HEK293 (cell line): ENCODE data around the gene EPHB3.

Experiments
- KLF1 ChIP-seq: fragments of 450-650 bp; formaldehyde crosslinking; IDR thresholded peaks from 2 replicates; pipeline ENCODE4 v1.5.1; 2016; ENCODE audit warnings: missing biosample characterization, missing genetic modification characterization
- KLF17 ChIP-seq: fragments of 450-650 bp; formaldehyde crosslinking; IDR thresholded peaks from 2 replicates; pipeline ENCODE4 v1.5.1; 2016; ENCODE audit warnings: missing biosample characterization, missing genetic modification characterization
- ZFP37 ChIP-seq: fragments of 450-650 bp; formaldehyde crosslinking; IDR thresholded peaks from 2 replicates; pipeline ENCODE4 v1.5.1; 2016; ENCODE audit warnings: missing biosample characterization, missing genetic modification characterization
- ZIC2 ChIP-seq: fragments of 450-650 bp; formaldehyde crosslinking; IDR thresholded peaks from 2 replicates; pipeline ENCODE4 v1.5.1; 2016; ENCODE audit warnings: missing biosample characterization, missing genetic modification characterization
- ZNF10 ChIP-seq: fragments of 450-650 bp; formaldehyde crosslinking; IDR thresholded peaks from 2 replicates; pipeline ENCODE4 v1.5.1; 2017; ENCODE audit warnings: missing biosample characterization, missing genetic modification characterization
- ZNF133 ChIP-seq: fragments of 450-650 bp; formaldehyde crosslinking; IDR thresholded peaks from 2 replicates; pipeline ENCODE4 v1.5.1; 2016; ENCODE audit warnings: missing biosample characterization, missing genetic modification characterization
- ZNF140 ChIP-seq: fragments of 450-650 bp; formaldehyde crosslinking; IDR thresholded peaks from 2 replicates; pipeline ENCODE4 v1.5.1; 2016; ENCODE audit warnings: missing biosample characterization, missing genetic modification characterization
- ZNF18 ChIP-seq: fragments of 450-650 bp; formaldehyde crosslinking; IDR thresholded peaks from 2 replicates; pipeline ENCODE4 v1.5.1; 2016; ENCODE audit warnings: missing biosample characterization, missing genetic modification characterization
- ZNF223 ChIP-seq: fragments of 450-650 bp; formaldehyde crosslinking; IDR thresholded peaks from 2 replicates; pipeline ENCODE4 v1.5.1; 2016; ENCODE audit warnings: missing biosample characterization, missing genetic modification characterization
- ZNF239 ChIP-seq: fragments of 450-650 bp; formaldehyde crosslinking; IDR thresholded peaks from 2 replicates; pipeline ENCODE4 v1.5.1; 2016; ENCODE audit warnings: missing biosample characterization, missing genetic modification characterization
- ZNF341 ChIP-seq: fragments of 450-650 bp; formaldehyde crosslinking; IDR thresholded peaks from 2 replicates; pipeline ENCODE4; 2016; ENCODE audit warnings: low read depth, missing biosample characterization, missing genetic modification characterization
- ZNF37A ChIP-seq: fragments of 450-650 bp; IDR thresholded peaks from 2 replicates; pipeline ENCODE4 v1.5.1; 2018; ENCODE audit warnings: missing biosample characterization, missing genetic modification characterization
- ZNF48 ChIP-seq: fragments of 450-650 bp; formaldehyde crosslinking; IDR thresholded peaks from 2 replicates; pipeline ENCODE4 v1.5.1; 2016; ENCODE audit warnings: missing biosample characterization, missing genetic modification characterization
- ZNF488 ChIP-seq: fragments of 450-650 bp; formaldehyde crosslinking; IDR thresholded peaks from 2 replicates; pipeline ENCODE4 v1.5.1; 2016; ENCODE audit warnings: missing biosample characterization, missing genetic modification characterization
- ZNF555 ChIP-seq: fragments of 450-650 bp; formaldehyde crosslinking; conservative IDR thresholded peaks from 2 replicates; pipeline ENCODE4 v1.5.1; 2017; ENCODE audit warnings: missing biosample characterization, mild to moderate bottlenecking, missing genetic modification characterization, inconsistent platforms
- ZNF561 ChIP-seq: fragments of 450-650 bp; IDR thresholded peaks from 2 replicates; pipeline ENCODE4 v1.5.1; 2018; ENCODE audit warnings: missing biosample characterization, missing genetic modification characterization, borderline replicate concordance
- ZNF624 ChIP-seq: fragments of 450-650 bp; formaldehyde crosslinking; IDR thresholded peaks from 2 replicates; pipeline ENCODE4 v1.5.1; 2017; ENCODE audit warnings: missing biosample characterization, missing genetic modification characterization
- ZNF629 ChIP-seq: fragments of 450-650 bp; formaldehyde crosslinking; IDR thresholded peaks from 2 replicates; pipeline ENCODE4 v1.5.1; 2017; ENCODE audit warnings: missing biosample characterization, missing genetic modification characterization
- ZNF777 ChIP-seq: fragments of 450-650 bp; formaldehyde crosslinking; IDR thresholded peaks from 2 replicates; pipeline ENCODE4 v1.5.1; 2017; ENCODE audit warnings: missing biosample characterization, missing genetic modification characterization, borderline replicate concordance
- ZSCAN4 ChIP-seq: fragments of 450-650 bp; formaldehyde crosslinking; IDR thresholded peaks from 2 replicates; pipeline ENCODE4 v1.5.1; 2017; ENCODE audit warnings: missing biosample characterization, missing genetic modification characterization
- ZXDB ChIP-seq: fragments of 450-650 bp; formaldehyde crosslinking; IDR thresholded peaks from 2 replicates; pipeline ENCODE4 v1.5.1; 2016; ENCODE audit warnings: missing biosample characterization, missing genetic modification characterization
- TF ChIP-seq, protein P1 (sequence below): fragments of 450-650 bp; formaldehyde crosslinking; optimal IDR thresholded peaks from 2 replicates; pipeline ENCODE3; 2016; ENCODE audit warnings: missing biosample characterization, mild to moderate bottlenecking, missing genetic modification characterization
- TF ChIP-seq, protein P2 (sequence below): fragments of 450-650 bp; formaldehyde crosslinking; conservative IDR thresholded peaks from 2 replicates; pipeline ENCODE4 v1.5.1; 2016; ENCODE audit warnings: low read depth, missing biosample characterization, missing genetic modification characterization
- TF ChIP-seq, protein P3 (sequence below): fragments of 450-650 bp; formaldehyde crosslinking; IDR thresholded peaks from 2 replicates; pipeline ENCODE4 v1.5.1; 2017; ENCODE audit warnings: missing biosample characterization, missing genetic modification characterization
- TF ChIP-seq, protein P4 (sequence below): fragments of 450-650 bp; formaldehyde crosslinking; IDR thresholded peaks from 2 replicates; pipeline ENCODE4 v1.5.1; 2017; ENCODE audit warnings: missing biosample characterization, missing genetic modification characterization

Gene EPHB3

GRCh38 chr3:184565421-184566211 is 4.0 kb downstream of the EPHB3 start (continued):
- TF ChIP-seq ZNF10: peak; percentile 52; the same call in 1 of the 2 replicates
- TF ChIP-seq ZNF48 (tag by site-specific recombination): no peak
- TF ChIP-seq ZNF561 (tag by site-specific recombination): no peak
- TF ChIP-seq ZSCAN4 (tag by site-specific recombination): no peak
- TF ChIP-seq ZNF777: no peak
- TF ChIP-seq ZNF18: no peak
- TF ChIP-seq ZNF624 (tag by site-specific recombination): no peak
- TF ChIP-seq KLF1 (tag by site-specific recombination): no peak
- peak; percentile 70; the same call in 1 of the 2 replicates for TF ChIP-seq ZFP37 (tag by site-specific recombination)
- TF ChIP-seq, protein P1, sequence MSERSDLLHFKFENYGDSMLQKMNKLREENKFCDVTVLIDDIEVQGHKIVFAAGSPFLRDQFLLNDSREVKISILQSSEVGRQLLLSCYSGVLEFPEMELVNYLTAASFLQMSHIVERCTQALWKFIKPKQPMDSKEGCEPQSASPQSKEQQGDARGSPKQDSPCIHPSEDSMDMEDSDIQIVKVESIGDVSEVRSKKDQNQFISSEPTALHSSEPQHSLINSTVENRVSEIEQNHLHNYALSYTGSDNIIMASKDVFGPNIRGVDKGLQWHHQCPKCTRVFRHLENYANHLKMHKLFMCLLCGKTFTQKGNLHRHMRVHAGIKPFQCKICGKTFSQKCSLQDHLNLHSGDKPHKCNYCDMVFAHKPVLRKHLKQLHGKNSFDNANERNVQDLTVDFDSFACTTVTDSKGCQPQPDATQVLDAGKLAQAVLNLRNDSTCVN (tag by site-specific recombination): no peak
- TF ChIP-seq, protein P2, sequence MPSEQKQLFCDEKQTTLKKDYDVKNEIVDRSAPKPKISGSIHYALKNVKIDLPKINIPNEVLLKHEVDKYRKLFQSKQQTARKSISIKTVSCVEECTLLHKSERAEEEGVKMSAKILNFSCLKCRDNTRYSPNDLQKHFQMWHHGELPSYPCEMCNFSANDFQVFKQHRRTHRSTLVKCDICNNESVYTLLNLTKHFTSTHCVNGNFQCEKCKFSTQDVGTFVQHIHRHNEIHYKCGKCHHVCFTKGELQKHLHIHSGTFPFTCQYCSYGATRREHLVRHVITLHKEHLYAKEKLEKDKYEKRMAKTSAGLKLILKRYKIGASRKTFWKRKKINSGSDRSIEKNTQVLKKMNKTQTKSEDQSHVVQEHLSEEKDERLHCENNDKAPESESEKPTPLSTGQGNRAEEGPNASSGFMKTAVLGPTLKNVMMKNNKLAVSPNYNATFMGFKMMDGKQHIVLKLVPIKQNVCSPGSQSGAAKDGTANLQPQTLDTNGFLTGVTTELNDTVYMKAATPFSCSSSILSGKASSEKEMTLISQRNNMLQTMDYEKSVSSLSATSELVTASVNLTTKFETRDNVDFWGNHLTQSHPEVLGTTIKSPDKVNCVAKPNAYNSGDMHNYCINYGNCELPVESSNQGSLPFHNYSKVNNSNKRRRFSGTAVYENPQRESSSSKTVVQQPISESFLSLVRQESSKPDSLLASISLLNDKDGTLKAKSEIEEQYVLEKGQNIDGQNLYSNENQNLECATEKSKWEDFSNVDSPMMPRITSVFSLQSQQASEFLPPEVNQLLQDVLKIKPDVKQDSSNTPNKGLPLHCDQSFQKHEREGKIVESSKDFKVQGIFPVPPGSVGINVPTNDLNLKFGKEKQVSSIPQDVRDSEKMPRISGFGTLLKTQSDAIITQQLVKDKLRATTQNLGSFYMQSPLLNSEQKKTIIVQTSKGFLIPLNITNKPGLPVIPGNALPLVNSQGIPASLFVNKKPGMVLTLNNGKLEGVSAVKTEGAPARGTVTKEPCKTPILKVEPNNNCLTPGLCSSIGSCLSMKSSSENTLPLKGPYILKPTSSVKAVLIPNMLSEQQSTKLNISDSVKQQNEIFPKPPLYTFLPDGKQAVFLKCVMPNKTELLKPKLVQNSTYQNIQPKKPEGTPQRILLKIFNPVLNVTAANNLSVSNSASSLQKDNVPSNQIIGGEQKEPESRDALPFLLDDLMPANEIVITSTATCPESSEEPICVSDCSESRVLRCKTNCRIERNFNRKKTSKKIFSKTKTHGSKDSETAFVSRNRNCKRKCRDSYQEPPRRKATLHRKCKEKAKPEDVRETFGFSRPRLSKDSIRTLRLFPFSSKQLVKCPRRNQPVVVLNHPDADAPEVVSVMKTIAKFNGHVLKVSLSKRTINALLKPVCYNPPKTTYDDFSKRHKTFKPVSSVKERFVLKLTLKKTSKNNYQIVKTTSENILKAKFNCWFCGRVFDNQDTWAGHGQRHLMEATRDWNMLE (tag by site-specific recombination): no peak
- TF ChIP-seq ZNF140 (tag by site-specific recombination): no peak
- TF ChIP-seq ZNF341: peak; percentile 88
- no peak for TF ChIP-seq ZNF223 (tag by site-specific recombination)
- TF ChIP-seq ZNF37A (tag by site-specific recombination): no peak
- TF ChIP-seq ZNF555 (tag by site-specific recombination): no peak
- TF ChIP-seq ZNF488: no peak
- no peak for TF ChIP-seq ZNF239 (tag by site-specific recombination)
- TF ChIP-seq, protein P3, sequence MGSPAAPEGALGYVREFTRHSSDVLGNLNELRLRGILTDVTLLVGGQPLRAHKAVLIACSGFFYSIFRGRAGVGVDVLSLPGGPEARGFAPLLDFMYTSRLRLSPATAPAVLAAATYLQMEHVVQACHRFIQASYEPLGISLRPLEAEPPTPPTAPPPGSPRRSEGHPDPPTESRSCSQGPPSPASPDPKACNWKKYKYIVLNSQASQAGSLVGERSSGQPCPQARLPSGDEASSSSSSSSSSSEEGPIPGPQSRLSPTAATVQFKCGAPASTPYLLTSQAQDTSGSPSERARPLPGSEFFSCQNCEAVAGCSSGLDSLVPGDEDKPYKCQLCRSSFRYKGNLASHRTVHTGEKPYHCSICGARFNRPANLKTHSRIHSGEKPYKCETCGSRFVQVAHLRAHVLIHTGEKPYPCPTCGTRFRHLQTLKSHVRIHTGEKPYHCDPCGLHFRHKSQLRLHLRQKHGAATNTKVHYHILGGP (tag by site-specific recombination): no peak
- no peak for TF ChIP-seq KLF17
- no peak for TF ChIP-seq ZXDB
- peak; percentile 80 for TF ChIP-seq ZIC2
- TF ChIP-seq ZNF629 (tag by site-specific recombination): peak; percentile 24; the same call in 1 of the 2 replicates
- no peak for TF ChIP-seq ZNF133
- TF ChIP-seq, protein P4, sequence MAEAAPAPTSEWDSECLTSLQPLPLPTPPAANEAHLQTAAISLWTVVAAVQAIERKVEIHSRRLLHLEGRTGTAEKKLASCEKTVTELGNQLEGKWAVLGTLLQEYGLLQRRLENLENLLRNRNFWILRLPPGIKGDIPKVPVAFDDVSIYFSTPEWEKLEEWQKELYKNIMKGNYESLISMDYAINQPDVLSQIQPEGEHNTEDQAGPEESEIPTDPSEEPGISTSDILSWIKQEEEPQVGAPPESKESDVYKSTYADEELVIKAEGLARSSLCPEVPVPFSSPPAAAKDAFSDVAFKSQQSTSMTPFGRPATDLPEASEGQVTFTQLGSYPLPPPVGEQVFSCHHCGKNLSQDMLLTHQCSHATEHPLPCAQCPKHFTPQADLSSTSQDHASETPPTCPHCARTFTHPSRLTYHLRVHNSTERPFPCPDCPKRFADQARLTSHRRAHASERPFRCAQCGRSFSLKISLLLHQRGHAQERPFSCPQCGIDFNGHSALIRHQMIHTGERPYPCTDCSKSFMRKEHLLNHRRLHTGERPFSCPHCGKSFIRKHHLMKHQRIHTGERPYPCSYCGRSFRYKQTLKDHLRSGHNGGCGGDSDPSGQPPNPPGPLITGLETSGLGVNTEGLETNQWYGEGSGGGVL (tag by site-specific recombination): peak; percentile 77
